GM12865 (cell line): ENCODE results near the gene SORL1.

Source experiments
- DNase-seq: peaks from one replicate; pipeline ENCODE4 v3.0.0; 2010; ENCODE audit warnings: low read depth
- H3K4me3 ChIP-seq: 2 replicates; pipeline ENCODE4 v1.5.1; 2011; ENCODE audit warnings: mild to moderate bottlenecking, low read depth, low read length, control low read depth
- CTCF ChIP-seq: IDR thresholded peaks from 2 replicates; pipeline ENCODE4 v1.5.1; 2011; ENCODE audit warnings: low read length, control low read depth, low read depth, inconsistent platforms; ENCODE audit not compliant: insufficient read depth; ENCODE audit errors: missing control alignments

The SORL1 gene

GRCh38 chr11:121514432-121515334 is 62.6 kb downstream of the SORL1 start:
- TF ChIP-seq CTCF = no peak
- DNase-seq = no peak
- H3K4me3 ChIP-seq = no peak overlapping the region

GRCh38 chr11:121515335-121515671 is 63.2 kb downstream of the SORL1 start:
- no peak for DNase-seq
- TF ChIP-seq CTCF = no peak
- no peak overlapping the region for H3K4me3 ChIP-seq

DNA sequence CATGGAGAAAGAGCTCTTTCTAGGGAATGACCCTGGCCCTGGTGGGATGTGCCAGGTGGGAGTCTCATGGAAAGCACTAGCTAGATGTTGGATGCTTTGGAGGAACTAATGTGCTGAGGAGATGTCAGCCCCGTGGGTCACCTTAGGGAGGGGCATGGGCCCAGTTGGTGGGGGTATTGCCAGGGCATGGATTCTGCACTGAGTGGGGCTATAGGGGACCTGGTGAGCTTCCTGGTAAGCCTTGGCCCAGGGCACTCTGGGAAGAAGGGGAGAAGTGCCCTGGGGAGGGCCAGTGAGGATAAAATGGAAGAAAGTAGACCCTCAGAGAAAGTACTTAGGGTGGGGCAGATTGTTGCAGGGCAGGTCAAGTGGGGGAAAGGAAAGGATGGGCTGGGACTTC is 65.9 kb downstream of the SORL1 start:
- H3K4me3 ChIP-seq = no peak overlapping the region
- TF ChIP-seq CTCF = no peak
- no peak for DNase-seq

DNA sequence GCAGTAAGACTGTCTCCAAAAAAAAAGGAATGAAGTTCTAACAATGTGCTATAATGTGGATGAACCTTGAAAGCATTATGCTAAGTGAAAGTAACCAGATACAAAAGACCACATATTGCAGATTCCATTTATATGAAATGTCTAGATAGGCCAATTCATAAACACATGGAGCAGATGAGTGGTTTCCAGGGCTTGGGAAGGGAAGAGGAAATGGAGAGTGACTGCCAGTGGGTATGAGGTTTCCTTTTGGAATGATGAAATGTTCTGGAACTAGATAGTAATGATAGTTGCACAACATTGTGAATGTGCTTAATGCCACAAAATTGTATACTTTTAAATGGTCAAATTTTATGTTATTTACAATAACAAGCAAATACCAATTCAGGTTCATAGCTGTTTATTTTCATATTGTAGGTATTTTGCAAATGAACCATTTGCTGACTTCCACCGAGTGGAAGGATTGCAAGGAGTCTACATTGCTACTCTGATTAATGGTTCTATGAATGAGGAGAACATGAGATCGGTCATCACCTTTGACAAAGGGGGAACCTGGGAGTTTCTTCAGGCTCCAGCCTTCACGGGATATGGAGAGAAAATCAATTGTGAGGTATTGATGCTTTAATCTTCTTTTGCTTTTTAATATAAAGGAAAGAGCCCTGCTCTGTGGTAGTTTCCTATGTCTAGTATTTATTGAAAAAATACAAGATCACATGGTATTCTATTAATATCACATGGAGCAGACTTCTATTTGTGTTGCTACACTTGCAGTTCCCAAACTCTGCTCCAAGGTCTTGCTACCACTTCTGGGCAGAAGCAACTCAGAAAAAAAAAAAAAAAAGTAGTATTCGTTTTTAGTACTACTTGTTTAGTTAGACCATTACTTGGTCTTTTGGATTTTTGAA is 68.4 kb downstream of the SORL1 start:
- no peak overlapping the region for H3K4me3 ChIP-seq
- no peak for TF ChIP-seq CTCF
- DNase-seq = no peak

DNA sequence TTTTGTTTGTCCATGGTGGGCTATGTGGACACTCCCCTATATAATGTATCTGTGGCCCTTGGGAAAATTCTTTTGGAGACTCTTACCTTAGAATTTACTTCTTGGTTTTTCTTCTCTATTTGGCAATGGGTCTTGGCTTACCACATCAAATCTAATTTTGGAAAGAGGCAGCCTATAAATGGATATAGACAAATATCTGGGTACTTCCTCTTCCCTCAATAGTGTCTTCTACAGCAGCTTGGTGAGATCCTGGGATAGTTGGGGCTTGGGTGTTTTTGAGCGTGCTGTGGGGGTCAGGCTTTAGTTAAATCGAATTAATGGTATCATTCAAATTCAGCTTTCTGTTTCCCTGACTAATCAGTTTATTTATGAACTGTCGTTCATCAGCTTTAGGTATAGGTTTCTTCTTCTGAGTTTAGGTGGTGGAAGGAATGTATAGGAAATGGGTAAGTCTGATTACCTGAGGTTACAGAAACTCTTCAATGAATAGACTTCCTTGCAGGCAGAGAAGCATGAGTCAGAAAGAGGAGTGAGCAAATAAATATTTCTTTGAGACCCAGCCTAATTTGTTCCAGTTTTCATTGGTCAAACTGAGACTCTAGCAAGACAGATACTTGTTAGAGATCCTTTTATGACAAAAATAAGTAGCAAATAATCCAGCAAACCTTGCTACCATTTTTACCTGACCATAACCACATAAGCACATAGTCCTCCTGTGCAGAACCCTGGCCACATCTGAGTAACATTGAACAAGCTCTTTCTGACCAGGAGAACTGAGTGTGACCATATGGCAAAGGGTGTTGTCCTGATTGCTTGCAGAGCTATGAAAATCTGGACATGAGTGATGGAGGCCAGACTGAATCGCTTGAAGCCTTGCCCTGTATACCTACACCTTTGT is 69.3 kb downstream of the SORL1 start:
- no peak overlapping the region for H3K4me3 ChIP-seq
- no peak for TF ChIP-seq CTCF
- DNase-seq = peak; percentile 41
